Activated CD8-positive, alpha-beta T cell treated with anti-CD3 and anti-CD28 coated beads for 36 hours (primary cell): ENCODE data around the gene ALMS1. TPM values are rescaled to one million over a fixed set of nuclear protein-coding genes. Genes with fewer than 3 reads are reported as not detected.

Experiments
- ATAC-seq: fragments of 200-7000 bp; cut with Tn5 transposase; one replicate; pipeline ENCODE4 v1.10.0; 2021; ENCODE audit warnings: mild to moderate bottlenecking, moderate library complexity
- CTCF ChIA-PET: fragments of 350-600 bp; sonication (Branson Sonifier 250); formaldehyde crosslinking; loops from one replicate; lab custom pipeline; 2021; ENCODE audit warnings: antibody characterized with exemption; lab: Charles Lee
- POLR2A ChIA-PET: fragments of 350-600 bp; sonication (Branson Sonifier 250); formaldehyde crosslinking; loops from one replicate; lab custom pipeline; 2021; ENCODE audit warnings: antibody characterized with exemption; lab: Charles Lee
- DNase-seq: peaks from one replicate; pipeline ENCODE4 v3.0.0-alpha.2; 2020
- H3K27ac Mint-ChIP-seq: one replicate; pipeline ENCODE4 v1.8.0; 2021; ENCODE audit warnings: mild to moderate bottlenecking, mixed read lengths
- H3K27me3 Mint-ChIP-seq: one replicate; pipeline ENCODE4 v1.8.0; 2021; ENCODE audit warnings: mixed read lengths
- H3K36me3 Mint-ChIP-seq: one replicate; pipeline ENCODE4 v1.8.0; 2021; ENCODE audit warnings: low read depth, mixed read lengths
- H3K4me1 Mint-ChIP-seq: one replicate; pipeline ENCODE4 v1.8.0; 2021; ENCODE audit warnings: low read depth, mixed read lengths
- H3K4me3 Mint-ChIP-seq: one replicate; pipeline ENCODE4 v1.8.0; 2021; ENCODE audit warnings: mild to moderate bottlenecking, moderate library complexity, mixed read lengths
- H3K9me3 Mint-ChIP-seq: one replicate; pipeline ENCODE4 v1.8.0; 2021; ENCODE audit warnings: mixed read lengths
- CTCF ChIP-seq: fragments of 200-600 bp; IDR thresholded peaks from one replicate; pipeline ENCODE4 v1.8.0; 2022; ENCODE audit warnings: antibody characterized with exemption, mild to moderate bottlenecking
- intact Hi-C: fragments of 100-400 bp; cut with micrococcal nuclease; formaldehyde crosslinking; loops from one replicate; pipeline ENCODE4 v1.10.0; 2022
- total RNA-seq, 2 experiments: library from RNA; stranded (reverse); gene quantifications; one replicate each; pipeline ENCODE4 v1.2.3, GENCODE V29; 2021

The ALMS1 gene
- total RNA-seq, 2 experiments from 2014 or later: 18.1 to 20.3 TPM

GRCh38 chr2:73654175-73654574 is 268.5 kb downstream of the ALMS1 start:
- TF ChIP-seq CTCF: no peak
- no peak for ATAC-seq
- Mint-ChIP-seq H3K4me3 (no peak overlapping the region), H3K27me3 (peaks cover 4% of the 10 kb centered on the region), H3K36me3 (no peaks in the 10 kb centered on the region), H3K9me3 (no peaks in the 10 kb centered on the region), H3K4me1 (no peaks in the 10 kb centered on the region), H3K27ac (no peak overlapping the region)
- intact Hi-C loops: no loop called here
- ChIA-PET CTCF (no interaction called here), POLR2A (no interaction called here)
- no peak for DNase-seq

Other genes starting within 250 kb of the ALMS1 start
- gene NOTO, start 183.3 kb upstream of the ALMS1 start, total RNA-seq: not detected
- gene SMYD5, start 171.6 kb upstream of the ALMS1 start, total RNA-seq: 10 to 100 TPM; 39.6 to 48.6 TPM
- 10 to 100 TPM; 12.4 to 16.2 TPM for gene PRADC1, start 152.6 kb upstream of the ALMS1 start, total RNA-seq
- 100 to 1,000 TPM; 628 to 660 TPM for gene CCT7, start 151.5 kb upstream of the ALMS1 start, total RNA-seq
- gene FBXO41, start 101.4 kb upstream of the ALMS1 start, total RNA-seq: 10 to 100 TPM; 41.5 to 42.0 TPM
- gene EGR4, start 92.3 kb upstream of the ALMS1 start, total RNA-seq: under 1 TPM; 0.11 to 0.29 TPM